Measurements from ENCODE around the gene BMP5.

Gene BMP5

GRCh38 chr6:55853008-55854001 lies 22.1 kb downstream of the BMP5 start:
- no peaks in the 10 kb centered on the region for H3K27me3 ChIP-seq (ENCODE audit: insufficient read depth, low read length, poor library complexity, severe bottlenecking)
- TF ChIP-seq EZH2phosphoT487 (IDR thresholded peaks at IDR 0.05; ENCODE audit: borderline replicate concordance), result no peak
- TF ChIP-seq, protein P1, sequence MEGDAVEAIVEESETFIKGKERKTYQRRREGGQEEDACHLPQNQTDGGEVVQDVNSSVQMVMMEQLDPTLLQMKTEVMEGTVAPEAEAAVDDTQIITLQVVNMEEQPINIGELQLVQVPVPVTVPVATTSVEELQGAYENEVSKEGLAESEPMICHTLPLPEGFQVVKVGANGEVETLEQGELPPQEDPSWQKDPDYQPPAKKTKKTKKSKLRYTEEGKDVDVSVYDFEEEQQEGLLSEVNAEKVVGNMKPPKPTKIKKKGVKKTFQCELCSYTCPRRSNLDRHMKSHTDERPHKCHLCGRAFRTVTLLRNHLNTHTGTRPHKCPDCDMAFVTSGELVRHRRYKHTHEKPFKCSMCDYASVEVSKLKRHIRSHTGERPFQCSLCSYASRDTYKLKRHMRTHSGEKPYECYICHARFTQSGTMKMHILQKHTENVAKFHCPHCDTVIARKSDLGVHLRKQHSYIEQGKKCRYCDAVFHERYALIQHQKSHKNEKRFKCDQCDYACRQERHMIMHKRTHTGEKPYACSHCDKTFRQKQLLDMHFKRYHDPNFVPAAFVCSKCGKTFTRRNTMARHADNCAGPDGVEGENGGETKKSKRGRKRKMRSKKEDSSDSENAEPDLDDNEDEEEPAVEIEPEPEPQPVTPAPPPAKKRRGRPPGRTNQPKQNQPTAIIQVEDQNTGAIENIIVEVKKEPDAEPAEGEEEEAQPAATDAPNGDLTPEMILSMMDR (conservative IDR thresholded peaks at IDR 0.05; ENCODE audit: low read length), result no peak
- H3F3A ChIP-seq (ENCODE audit: low read depth), result no peaks in the 10 kb centered on the region
- no peaks in the 10 kb centered on the region for H3K9me2 ChIP-seq (replicated peaks; ENCODE audit: low read depth, low read length)
- no peak overlapping the region for H3K9ac ChIP-seq (ENCODE audit: low read depth, low read length, poor library complexity, severe bottlenecking)
- no peaks in the 10 kb centered on the region for H3K36me3 ChIP-seq (ENCODE audit: insufficient read depth, low read length)
- H3K4me2 ChIP-seq (ENCODE audit: low read depth, low read length, poor library complexity, severe bottlenecking), result no peak overlapping the region
- H3K4me1 ChIP-seq (ENCODE audit: insufficient read depth, low read length, poor library complexity, severe bottlenecking), result no peaks in the 10 kb centered on the region
- H4K20me1 ChIP-seq (ENCODE audit: insufficient read depth, low read length, poor library complexity, severe bottlenecking), result no peaks in the 10 kb centered on the region
- H3K79me2 ChIP-seq (ENCODE audit: insufficient read depth, low read length), result no peaks in the 10 kb centered on the region
- no peak overlapping the region for H2AFZ ChIP-seq (ENCODE audit: low read length)
- H3K9me3 ChIP-seq (ENCODE audit: insufficient read depth, low read depth, low read length), result no peaks in the 10 kb centered on the region
- no peak overlapping the region for H3K4me3 ChIP-seq (ENCODE audit: low read length, poor library complexity, severe bottlenecking)

- no peaks in the 10 kb centered on the region for H3K79me2 ChIP-seq (ENCODE audit: insufficient read depth, low read length)
- no peaks in the 10 kb centered on the region for H3F3A ChIP-seq (ENCODE audit: low read depth)
- no peaks in the 10 kb centered on the region for H4K20me1 ChIP-seq (ENCODE audit: insufficient read depth, low read length, poor library complexity, severe bottlenecking)
- no peak overlapping the region for H3K4me3 ChIP-seq (ENCODE audit: low read length, poor library complexity, severe bottlenecking)
- no peak overlapping the region for H3K9ac ChIP-seq (ENCODE audit: low read depth, low read length, poor library complexity, severe bottlenecking)
- no peaks in the 10 kb centered on the region for H3K27me3 ChIP-seq (ENCODE audit: insufficient read depth, low read length, poor library complexity, severe bottlenecking)
- no peak overlapping the region for H2AFZ ChIP-seq (ENCODE audit: low read length)
- H3K36me3 ChIP-seq (ENCODE audit: insufficient read depth, low read length), result no peaks in the 10 kb centered on the region
- H3K4me1 ChIP-seq (ENCODE audit: insufficient read depth, low read length, poor library complexity, severe bottlenecking), result no peaks in the 10 kb centered on the region
- H3K4me2 ChIP-seq (ENCODE audit: low read depth, low read length, poor library complexity, severe bottlenecking), result no peak overlapping the region
- TF ChIP-seq, protein P1 (conservative IDR thresholded peaks at IDR 0.05; ENCODE audit: low read length), result no peak
- no peak for TF ChIP-seq EZH2phosphoT487 (IDR thresholded peaks at IDR 0.05; ENCODE audit: borderline replicate concordance)
- no peaks in the 10 kb centered on the region for H3K9me2 ChIP-seq (replicated peaks; ENCODE audit: low read depth, low read length)
- no peaks in the 10 kb centered on the region for H3K9me3 ChIP-seq (ENCODE audit: insufficient read depth, low read depth, low read length)
These were observed 34.0 kb downstream of the BMP5 start for GRCh38 chr6:55841341-55841740.

DNA sequence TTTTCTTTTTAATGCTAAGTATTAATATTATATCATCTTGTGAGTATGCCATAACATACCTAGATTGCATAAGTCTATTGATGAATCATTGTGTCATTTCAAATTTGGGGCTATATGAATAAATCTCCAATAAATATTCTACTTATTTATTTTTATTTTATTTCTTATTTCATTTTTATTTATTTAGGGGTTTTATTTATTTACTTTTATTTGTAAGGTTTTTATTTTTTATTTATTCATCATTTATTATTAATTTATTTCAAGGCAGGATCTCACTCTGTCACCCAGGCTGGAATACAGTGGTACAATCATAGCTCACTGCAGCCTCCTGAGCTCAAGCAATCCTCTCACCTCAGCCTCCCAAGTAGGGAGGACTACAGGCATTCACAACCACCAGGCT lies 36.3 kb downstream of the BMP5 start:
- Histone ChIP-seq H3K4me3 (ENCODE audit: low read length, poor library complexity, severe bottlenecking) (no peak overlapping the region), H3K79me2 (ENCODE audit: insufficient read depth, low read length) (no peaks in the 10 kb centered on the region), H2AFZ (ENCODE audit: low read length) (no peak overlapping the region), H3F3A (ENCODE audit: low read depth) (no peaks in the 10 kb centered on the region), H3K9me3 (ENCODE audit: insufficient read depth, low read depth, low read length) (no peaks in the 10 kb centered on the region), H4K20me1 (ENCODE audit: insufficient read depth, low read length, poor library complexity, severe bottlenecking) (no peaks in the 10 kb centered on the region), H3K4me2 (ENCODE audit: low read depth, low read length, poor library complexity, severe bottlenecking) (no peak overlapping the region), H3K36me3 (ENCODE audit: insufficient read depth, low read length) (no peaks in the 10 kb centered on the region), H3K9me2 (replicated peaks; ENCODE audit: low read depth, low read length) (no peaks in the 10 kb centered on the region), H3K9ac (ENCODE audit: low read depth, low read length, poor library complexity, severe bottlenecking) (no peak overlapping the region), H3K4me1 (ENCODE audit: insufficient read depth, low read length, poor library complexity, severe bottlenecking) (no peaks in the 10 kb centered on the region), H3K27me3 (ENCODE audit: insufficient read depth, low read length, poor library complexity, severe bottlenecking) (no peaks in the 10 kb centered on the region)
- TF ChIP-seq EZH2phosphoT487 (IDR thresholded peaks at IDR 0.05; ENCODE audit: borderline replicate concordance), result no peak
- TF ChIP-seq, protein P1 (conservative IDR thresholded peaks at IDR 0.05; ENCODE audit: low read length), result no peak
